H1 (cell line): Measurements from ENCODE around the gene RANBP2. TPM values are rescaled to one million over a fixed set of nuclear protein-coding genes. Genes with fewer than 3 reads are reported as not detected.

Source experiments
- CTCF ChIA-PET: fragments of 300-600 bp; sonication (Branson Sonifier 250); formaldehyde crosslinking; loops from one replicate; lab custom pipeline; 2021; ENCODE audit not compliant: partially characterized antibody; lab: Charles Lee
- POLR2A ChIA-PET: fragments of 300-600 bp; sonication (Branson Sonifier 250); formaldehyde crosslinking; loops from one replicate; lab custom pipeline; 2021; ENCODE audit warnings: inconsistent platforms; ENCODE audit not compliant: partially characterized antibody; lab: Charles Lee
- DNase-seq, 2 experiments: peaks; one replicate each; pipeline versions ENCODE4 v3.0.0 to v3.0.0-alpha.2; 2010 to 2022; ENCODE audit warnings: low spot score in 2 of 2, low read depth in 1 of 2, mixed read lengths in 1 of 2
- FAIRE-seq: peaks from 2 replicates; lab custom pipeline; 2011; peaks lifted over from hg19 to GRCh38; lab: Jason Lieb, UNC
- H2AFZ ChIP-seq: 2 replicates; pipeline ENCODE4 v1.8.1; 2012; ENCODE audit warnings: low read length, inconsistent platforms
- H2AK5ac ChIP-seq: 2 replicates; pipeline ENCODE4 v1.6.1; 2013; ENCODE audit warnings: low read depth, low read length
- H2BK120ac ChIP-seq: replicated peaks from 2 replicates; pipeline ENCODE3; 2013; ENCODE audit warnings: low read depth, low read length, inconsistent platforms
- H2BK12ac ChIP-seq: 2 replicates; pipeline ENCODE4 v1.6.1; 2013; ENCODE audit warnings: low read depth, low read length
- H2BK15ac ChIP-seq: 2 replicates; pipeline ENCODE4 v1.6.1; 2013; ENCODE audit warnings: low read length
- H2BK20ac ChIP-seq: 2 replicates; pipeline ENCODE4 v1.6.1; 2013; ENCODE audit warnings: low read length
- H2BK5ac ChIP-seq: 2 replicates; pipeline ENCODE4 v1.6.1; 2013; ENCODE audit warnings: low read depth, low read length
- H3K14ac ChIP-seq: 2 replicates; pipeline ENCODE4 v1.6.1; 2013; ENCODE audit warnings: inconsistent platforms; ENCODE audit not compliant: insufficient read length
- H3K18ac ChIP-seq: 2 replicates; pipeline ENCODE4 v1.6.1; 2013; ENCODE audit warnings: low read length; ENCODE audit errors: extremely low read depth
- H3K23ac ChIP-seq: 2 replicates; pipeline ENCODE4 v1.6.1; 2013; ENCODE audit warnings: inconsistent platforms; ENCODE audit not compliant: insufficient read length
- H3K23me2 ChIP-seq: 2 replicates; pipeline ENCODE4 v1.6.1; 2013; ENCODE audit warnings: low read depth, low read length
- H3K27ac ChIP-seq: 2 replicates; pipeline ENCODE4 v1.6.1; 2011; ENCODE audit warnings: low read depth, low read length, inconsistent platforms
- H3K27me3 ChIP-seq, 4 experiments: replicated peaks in 1 of 4; 1 replicate in 1 of 4; 2 replicates in 3 of 4; pipeline versions ENCODE4 v1.6.1 to v1.8.1; 2011 to 2013; ENCODE audit warnings: low read length in 3 of 4, mild to moderate bottlenecking in 3 of 4, inconsistent platforms in 2 of 4, mixed read lengths in 2 of 4, moderate library complexity in 1 of 4; ENCODE audit not compliant: control insufficient read depth in 3 of 4, insufficient read depth in 3 of 4; ENCODE audit errors: extremely low read depth in 1 of 4
- H3K36me3 ChIP-seq, 4 experiments: 2 replicates each; pipeline versions ENCODE4 v1.6.1 to v1.8.1; 2011 to 2013; ENCODE audit warnings: mild to moderate bottlenecking in 4 of 4, low read length in 3 of 4, moderate library complexity in 2 of 4, control low read depth in 1 of 4, inconsistent platforms in 1 of 4; ENCODE audit not compliant: insufficient read depth in 4 of 4, control insufficient read depth in 2 of 4
- H3K4ac ChIP-seq: replicated peaks from 2 replicates; pipeline ENCODE3; 2013; ENCODE audit warnings: low read length, low read depth, mixed read lengths, inconsistent platforms; ENCODE audit not compliant: insufficient read length
- H3K4me1 ChIP-seq, 4 experiments: replicated peaks in 1 of 4; 1 replicate in 1 of 4; 2 replicates in 3 of 4; pipeline versions ENCODE4 v1.6.1 to v1.8.1; 2011 to 2013; ENCODE audit warnings: low read length in 3 of 4, inconsistent platforms in 2 of 4, mixed read lengths in 1 of 4; ENCODE audit not compliant: insufficient read depth in 4 of 4, control insufficient read depth in 3 of 4
- H3K4me2 ChIP-seq, 2 experiments: 2 replicates each; pipeline versions ENCODE4 v1.6.1 to v1.8.1; 2011 to 2013; ENCODE audit warnings: low read depth in 2 of 2, low read length in 2 of 2, control low read depth in 1 of 2, inconsistent platforms in 1 of 2, mild to moderate bottlenecking in 1 of 2; ENCODE audit not compliant: insufficient read depth in 1 of 2
- H3K4me3 ChIP-seq, 4 experiments: fragments of 200-600, 300-600 bp in 1 of 4; sonication (generic), shearing (Covaris generic), sonication (Bioruptor Twin) in 1 of 4; 2 replicates each; pipeline versions ENCODE4 v1.5.1 to v1.8.1; 2011 to 2016; ENCODE audit warnings: low read length in 4 of 4, low read depth in 3 of 4, control low read depth in 2 of 4, inconsistent platforms in 2 of 4, mild to moderate bottlenecking in 2 of 4, mixed read lengths in 1 of 4, moderate library complexity in 1 of 4; ENCODE audit not compliant: insufficient read depth in 2 of 4; ENCODE audit errors: extremely low read depth in 1 of 4
- H3K56ac ChIP-seq: replicated peaks from 2 replicates; pipeline ENCODE3; 2013; ENCODE audit warnings: low read depth, mild to moderate bottlenecking, mixed read lengths, low read length, inconsistent platforms; ENCODE audit not compliant: insufficient read length
- H3K79me1 ChIP-seq: 2 replicates; pipeline ENCODE4 v1.6.1; 2013; ENCODE audit warnings: low read depth, low read length, control low read depth
- H3K79me2 ChIP-seq, 2 experiments: 2 replicates each; pipeline versions ENCODE4 v1.6.1 to v1.8.1; 2012 to 2013; ENCODE audit warnings: low read length in 2 of 2, mild to moderate bottlenecking in 2 of 2, inconsistent platforms in 1 of 2; ENCODE audit not compliant: insufficient read depth in 2 of 2, control insufficient read depth in 1 of 2
- H3K9ac ChIP-seq, 4 experiments: replicated peaks in 1 of 4; 1 replicate in 1 of 4; 2 replicates in 3 of 4; pipeline versions ENCODE4 v1.6.1 to v1.8.1; 2011 to 2013; ENCODE audit warnings: low read depth in 3 of 4, low read length in 3 of 4, control low read depth in 2 of 4, mild to moderate bottlenecking in 2 of 4, moderate library complexity in 2 of 4, inconsistent platforms in 1 of 4; ENCODE audit errors: extremely low read depth in 1 of 4
- H3K9me3 ChIP-seq, 2 experiments: 2 replicates each; pipeline versions ENCODE4 v1.6.1 to v1.8.1; 2012 to 2013; ENCODE audit warnings: mild to moderate bottlenecking in 2 of 2, moderate library complexity in 2 of 2, control low read depth in 1 of 2, inconsistent platforms in 1 of 2, low read depth in 1 of 2, low read length in 1 of 2, mixed read lengths in 1 of 2; ENCODE audit not compliant: insufficient read depth in 2 of 2
- H4K20me1 ChIP-seq, 2 experiments: replicated peaks in 1 of 2; 2 replicates each; pipeline versions ENCODE3 to v1.8.1; 2011 to 2013; ENCODE audit warnings: inconsistent platforms in 2 of 2, low read length in 2 of 2, mild to moderate bottlenecking in 1 of 2; ENCODE audit not compliant: insufficient read depth in 2 of 2, control insufficient read depth in 1 of 2
- H4K5ac ChIP-seq: 2 replicates; pipeline ENCODE4 v1.6.1; 2013; ENCODE audit warnings: low read length, low read depth, mixed read lengths, inconsistent platforms; ENCODE audit not compliant: insufficient read length
- H4K8ac ChIP-seq: 2 replicates; pipeline ENCODE4 v1.8.0; 2013; ENCODE audit warnings: mild to moderate bottlenecking, moderate library complexity, low read length, inconsistent platforms; ENCODE audit not compliant: insufficient read depth; ENCODE audit errors: extremely low read depth
- H4K91ac ChIP-seq: replicated peaks from 2 replicates; pipeline ENCODE3; 2013; ENCODE audit warnings: low read length, mixed read lengths, inconsistent platforms; ENCODE audit not compliant: insufficient read length
- ATF3 ChIP-seq: IDR thresholded peaks from 2 replicates; pipeline ENCODE4 v1.6.1; 2011; ENCODE audit warnings: low read depth, mild to moderate bottlenecking, low read length; ENCODE audit not compliant: insufficient read depth
- CBX5 ChIP-seq: fragments of 300-800, 300-1000 bp; sonication (generic); IDR thresholded peaks from 2 replicates; pipeline ENCODE4 v1.7.1; 2016; ENCODE audit warnings: antibody characterized with exemption, low read length, low read depth
- CBX8 ChIP-seq: fragments of 300-800, 300-1000 bp; sonication (generic); IDR thresholded peaks from 2 replicates; pipeline ENCODE4 v1.7.1; 2016; ENCODE audit warnings: low read depth, low read length, borderline replicate concordance
- CEBPB ChIP-seq: IDR thresholded peaks from 2 replicates; pipeline ENCODE4 v1.6.1; 2012; ENCODE audit warnings: low read depth, low read length
- CREB1 ChIP-seq: IDR thresholded peaks from 2 replicates; pipeline ENCODE4 v1.6.1; 2012; ENCODE audit warnings: inconsistent platforms
- EZH2 ChIP-seq: fragments of 200-600 bp; sonication (generic); IDR thresholded peaks from 2 replicates; pipeline ENCODE4 v1.7.1; 2012; ENCODE audit warnings: low read depth, mild to moderate bottlenecking, moderate library complexity, low read length, inconsistent platforms; ENCODE audit not compliant: severe bottlenecking
- SIRT6 ChIP-seq: IDR thresholded peaks from one replicate; pipeline ENCODE4 v1.7.1; 2012; ENCODE audit warnings: low read length, inconsistent platforms
- SP4 ChIP-seq: IDR thresholded peaks from 2 replicates; pipeline ENCODE4 v1.6.1; 2012; ENCODE audit warnings: low read length, inconsistent platforms
- WGBS, 2 experiments: shearing (Covaris generic) in 1 of 2; methylation state at CpG; one replicate each; pipeline versions ENCODE4 v1.1.6 to v1.1.7; 2013 to 2015; ENCODE audit warnings: low lambda C conversion rate in 2 of 2, mixed read lengths in 2 of 2, inconsistent platforms in 1 of 2, low coverage in 1 of 2, missing lambda C conversion rate in 1 of 2; ENCODE audit not compliant: insufficient replicate concordance in 2 of 2, insufficient coverage in 1 of 2, insufficient read length in 1 of 2; ENCODE audit errors: extremely low coverage in 1 of 2, missing lambda C conversion rate in 1 of 2; 5-methylcytosine and 5-hydroxymethylcytosine counted together
- polyA plus RNA-seq, 7 experiments: library from polyadenylated mRNA; depleted of rRNA in 3 of 7; stranded (reverse) in 5 of 7; unstranded in 2 of 7; fragments of >200 nt in 5 of 7; fragments of 200-250 nt in 2 of 7; gene quantifications; 1 replicate in 5 of 7; 2 replicates in 1 of 7; 4 replicates in 1 of 7; pipeline versions ENCODE4 v1.2.1 to v1.2.3, GENCODE V29; 2011 to 2013; ENCODE audit warnings: missing spikeins in 2 of 7, mixed read lengths in 2 of 7
- total RNA-seq: library from RNA; stranded (reverse); fragmentation: NEBNext Ultra II Directional; extraction: Animal tissue kit (Norgen Biotek cat#: 25700); gene quantifications from 2 replicates; pipeline ENCODE4 v1.2.1, GENCODE V29; 2021

RANBP2 gene
- total and polyA plus RNA-seq, 2 of the 8 experiments (the other 6 are each of a cell fraction or from before 2014, with no cell fraction given), result 8.2 to 95.9 TPM

GRCh38 chr2:108786008-108786353 is 66.7 kb downstream of the RANBP2 start:
- no peak overlapping the region for H4K5ac ChIP-seq
- no peak for DNase-seq
- peaks cover 10 to 49% (median 22%) of the 10 kb centered on the region in 4 experiments for H3K36me3 ChIP-seq
- H2BK20ac ChIP-seq, result no peak overlapping the region
- H3K4me3 ChIP-seq, result peak overlapping the region; percentile 63 to 82 (median 74)
- no peak overlapping the region for H3K4ac ChIP-seq
- H3K79me1 ChIP-seq, result no peaks in the 10 kb centered on the region
- H3K27me3 ChIP-seq, result no peaks in the 10 kb centered on the region
- peaks cover 0 to 18% of the 10 kb centered on the region in 2 experiments; a peak in 3 of 4 replicates for H3K79me2 ChIP-seq
- H2AK5ac ChIP-seq, result no peak overlapping the region
- H3K23ac ChIP-seq, result no peak overlapping the region
- H2BK120ac ChIP-seq, result no peak overlapping the region
- peak overlapping the region; percentile 67 to 92 for H3K4me2 ChIP-seq
- no peak overlapping the region for H3K18ac ChIP-seq
- no peak for FAIRE-seq
- H3K27ac ChIP-seq, result no peak overlapping the region; the same call in 1 of the 2 replicates
- H3K56ac ChIP-seq, result no peak overlapping the region
- no peak overlapping the region for H4K8ac ChIP-seq
- peak overlapping the region in 3 of 4 experiments; percentile 26 to 37 (median 34); a peak in 1 of 7 replicates for H3K9ac ChIP-seq
- ChIA-PET POLR2A (interaction anchor here (0.6 to 1.2 kb wide), 3 partner anchors 27 to 160 kb away, joined by 3 read pairs; no protein-coding TSS in a partner anchor), CTCF (interaction anchor here (0.7 to 1.1 kb wide), 2 partner anchors 12 to 352 kb away, joined by 4 read pairs; no protein-coding TSS in a partner anchor)
- H2BK5ac ChIP-seq, result no peak overlapping the region
- no peaks in the 10 kb centered on the region; a peak in 1 of 7 replicates for H3K4me1 ChIP-seq
- H4K91ac ChIP-seq, result no peak overlapping the region
- H2AFZ ChIP-seq, result no peak overlapping the region
- H3K23me2 ChIP-seq, result peaks cover 5% of the 10 kb centered on the region; the same call in 1 of the 2 replicates
- 0% methylated on average over 1 of the region's 1 CpG; no CpG with 5 or more reads in 1 of the 2 experiments for WGBS, 2 experiments
- no peak overlapping the region for H3K14ac ChIP-seq
- H2BK15ac ChIP-seq, result no peak overlapping the region
- no peaks in the 10 kb centered on the region for H3K9me3 ChIP-seq
- H2BK12ac ChIP-seq, result no peak overlapping the region
- peaks cover 1 to 6% of the 10 kb centered on the region in 2 experiments for H4K20me1 ChIP-seq
- TF ChIP-seq SIRT6 (no peak), CBX8 (no peak), SP4 (no peak), ATF3 (no peak), CREB1 (no peak), EZH2 (no peak), CEBPB (no peak), CBX5 (no peak)
